HG02870 (cell line): ENCODE results near the gene CHST13.

Experiments
- ATAC-seq: cut with Tn5 transposase; IDR thresholded peaks from one replicate; pipeline ENCODE4 v1.9.1; 2021; ENCODE audit warnings: mild to moderate bottlenecking, moderate library complexity; ENCODE audit not compliant: unreplicated experiment

CHST13 gene

DNA sequence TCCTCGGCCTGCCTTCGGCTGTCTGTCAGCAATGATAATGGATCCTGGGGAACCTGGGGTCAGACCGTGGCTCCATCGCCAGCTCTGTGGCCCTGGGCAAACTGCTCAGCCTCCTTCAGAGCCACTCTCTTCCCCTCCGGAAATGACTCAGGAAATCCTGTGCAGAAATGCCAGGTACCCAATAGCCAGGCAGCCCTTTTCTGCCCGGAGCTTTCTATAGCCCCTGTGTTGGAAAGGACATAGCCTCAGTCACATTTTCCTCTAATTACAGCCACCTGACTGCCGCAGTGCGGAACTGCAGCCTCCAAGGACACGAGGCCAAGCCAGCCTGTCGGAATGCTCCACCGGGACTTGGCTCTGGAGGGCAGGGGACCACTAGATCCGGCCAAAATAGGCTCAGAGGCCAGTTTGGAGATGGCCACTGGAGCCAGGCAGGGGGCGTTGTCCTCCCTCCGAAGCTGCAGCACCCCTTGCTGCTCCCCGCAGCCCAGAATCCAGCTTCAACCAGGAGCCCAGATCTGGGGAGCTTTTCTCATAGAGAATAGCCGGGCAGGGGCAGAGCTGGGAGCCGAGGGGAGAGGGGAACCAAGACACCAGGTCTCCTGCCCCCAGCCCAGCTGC, 36.7 kb upstream of the CHST13 start:
- ATAC-seq: no peak

DNA sequence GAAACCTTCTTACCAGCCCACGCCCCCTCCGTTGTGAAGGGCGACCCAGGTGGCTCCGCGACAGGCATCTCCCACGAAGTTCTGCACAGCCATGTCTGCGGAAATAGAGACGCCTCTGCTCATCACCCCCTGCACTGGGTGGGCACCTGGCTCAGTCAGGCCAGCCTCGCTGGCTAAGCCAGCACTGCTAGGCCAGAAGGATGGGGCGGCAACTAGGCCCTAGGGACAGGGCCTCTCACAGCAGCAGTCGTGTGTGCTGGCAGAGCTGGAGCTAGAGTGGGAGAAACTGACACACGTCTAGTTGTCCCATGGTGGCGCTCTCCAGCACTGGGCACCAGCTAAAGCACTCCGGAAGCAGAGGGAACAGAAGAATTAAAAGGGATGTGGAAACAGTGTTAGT, 35.8 kb upstream of the CHST13 start:
- no peak for ATAC-seq

DNA sequence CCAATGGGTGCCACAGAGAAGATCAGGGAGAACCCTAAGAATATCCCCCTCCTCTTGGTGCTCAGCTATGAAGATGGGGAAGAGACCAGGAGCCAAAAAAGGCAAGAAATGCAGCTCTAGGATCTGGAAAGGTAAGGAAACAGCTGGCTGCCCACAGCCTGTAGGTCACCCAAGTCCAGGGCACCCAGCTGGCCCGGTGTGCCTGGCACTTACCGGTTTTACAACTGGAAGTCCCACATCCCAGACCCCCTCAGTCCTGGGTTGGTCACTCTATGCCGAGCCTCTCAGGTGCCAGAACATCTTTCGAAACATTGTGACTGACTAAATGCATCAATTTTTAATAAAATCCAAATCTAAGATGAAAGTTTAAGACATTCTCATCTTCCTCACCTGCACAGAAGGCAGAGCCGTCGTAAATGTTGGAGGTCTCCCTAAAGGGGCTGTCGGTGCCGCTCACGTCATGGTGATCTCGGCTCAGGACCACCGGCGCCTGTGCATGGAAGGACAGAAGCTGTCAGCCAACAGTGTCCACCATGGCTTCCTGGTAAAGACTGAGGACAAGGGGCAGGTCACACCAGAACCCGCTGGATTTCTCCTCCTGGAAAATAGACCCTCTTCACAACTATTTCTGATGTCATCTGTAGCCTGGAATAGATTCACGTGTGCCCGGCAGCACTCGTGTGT, 34.9 kb upstream of the CHST13 start:
- ATAC-seq: no peak

DNA sequence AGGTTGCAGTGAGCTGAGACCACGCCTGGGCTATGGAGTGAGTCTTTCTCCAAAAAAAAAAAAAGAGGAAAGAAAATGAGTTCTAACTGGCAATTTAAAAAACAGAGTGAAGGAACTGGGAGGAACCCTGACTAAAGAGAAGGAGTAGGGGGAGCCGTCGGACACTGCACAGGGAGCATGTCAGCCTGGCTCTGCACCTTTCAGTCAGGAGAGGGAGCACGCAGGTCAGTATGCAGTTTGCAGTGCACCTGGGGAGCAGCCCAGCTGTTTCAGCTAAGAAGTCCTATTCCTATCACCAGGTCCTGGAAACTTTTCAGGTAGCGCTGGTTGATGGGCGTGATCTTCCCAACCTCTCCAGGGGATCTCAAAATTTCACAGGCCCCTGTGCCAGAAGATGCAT, 33.3 kb upstream of the CHST13 start:
- no peak for ATAC-seq

DNA sequence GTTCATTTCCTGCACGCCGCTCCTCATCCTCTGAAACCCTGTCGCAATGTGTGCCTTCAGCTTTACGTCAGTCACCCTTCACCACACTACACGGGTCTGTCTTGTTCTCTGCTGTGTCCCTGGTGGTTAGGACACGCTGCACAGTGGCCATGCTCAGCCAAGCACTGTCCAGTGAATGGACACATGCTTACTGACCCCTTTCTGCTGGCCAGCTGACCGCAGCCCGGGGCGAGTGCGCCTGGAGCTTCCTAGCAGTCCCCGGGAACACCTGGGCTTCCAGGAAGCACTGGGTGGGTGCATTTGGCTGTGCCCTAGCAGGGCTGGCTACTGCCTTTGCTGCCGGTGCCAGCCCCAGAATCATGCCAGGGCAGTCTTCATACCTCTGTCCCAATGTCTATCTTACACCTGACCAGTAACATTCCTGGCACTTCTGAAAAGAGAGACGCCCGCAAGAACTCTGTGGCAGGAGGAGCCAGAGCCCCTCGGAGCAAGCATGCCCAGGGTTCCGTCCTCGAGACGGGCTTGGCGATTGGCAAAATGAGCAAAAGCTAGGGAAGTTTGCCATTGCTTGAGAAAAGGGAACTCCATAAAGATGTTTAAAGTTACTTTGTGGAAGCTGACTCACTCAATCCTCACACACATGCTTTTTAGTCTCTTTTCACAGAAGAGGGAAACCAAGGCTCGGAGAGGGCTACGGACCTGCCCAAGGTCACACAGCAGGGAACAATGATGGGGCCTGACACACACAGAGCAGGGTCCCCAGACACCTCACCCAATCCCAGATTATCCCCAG, 32.5 kb upstream of the CHST13 start:
- ATAC-seq: no peak

DNA sequence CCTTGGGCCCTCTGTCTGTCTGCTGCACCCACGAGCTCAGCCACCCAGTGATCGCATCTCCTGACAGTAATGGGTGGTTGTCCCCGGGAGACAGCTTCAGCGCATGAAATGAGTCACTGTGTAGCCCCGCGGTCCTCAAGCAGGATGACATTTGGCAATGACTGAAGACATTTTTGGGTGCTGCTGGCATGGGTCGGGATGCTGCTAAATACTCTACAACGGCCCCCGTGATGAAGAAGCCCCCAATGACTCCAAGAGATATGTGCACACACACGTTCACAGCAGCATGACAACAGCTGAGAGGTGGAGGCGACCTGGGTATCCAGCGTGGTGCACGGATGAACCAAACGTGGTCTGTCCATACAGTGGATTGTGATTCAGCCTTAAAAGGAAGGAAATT, 30.9 kb upstream of the CHST13 start:
- no peak for ATAC-seq

DNA sequence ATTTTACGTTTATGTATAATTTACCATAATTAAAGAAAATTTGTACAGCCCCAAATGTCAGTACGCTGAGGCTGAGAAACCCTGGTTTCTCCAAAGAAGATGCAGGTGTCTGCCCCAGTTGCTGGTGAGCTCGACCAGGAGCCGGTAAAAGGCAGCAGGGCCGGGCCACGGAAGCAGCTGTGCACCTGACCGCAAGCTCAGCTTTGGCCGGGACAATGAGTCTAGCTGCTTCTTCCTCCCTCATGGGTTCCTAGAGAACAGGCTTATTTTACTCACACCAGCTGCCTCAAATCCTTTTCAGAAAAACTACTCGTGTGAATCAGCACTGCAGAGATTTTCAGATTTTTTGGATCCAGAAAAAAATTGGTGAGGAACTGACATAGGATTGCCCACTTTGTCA, 30.2 kb upstream of the CHST13 start:
- no peak for ATAC-seq

DNA sequence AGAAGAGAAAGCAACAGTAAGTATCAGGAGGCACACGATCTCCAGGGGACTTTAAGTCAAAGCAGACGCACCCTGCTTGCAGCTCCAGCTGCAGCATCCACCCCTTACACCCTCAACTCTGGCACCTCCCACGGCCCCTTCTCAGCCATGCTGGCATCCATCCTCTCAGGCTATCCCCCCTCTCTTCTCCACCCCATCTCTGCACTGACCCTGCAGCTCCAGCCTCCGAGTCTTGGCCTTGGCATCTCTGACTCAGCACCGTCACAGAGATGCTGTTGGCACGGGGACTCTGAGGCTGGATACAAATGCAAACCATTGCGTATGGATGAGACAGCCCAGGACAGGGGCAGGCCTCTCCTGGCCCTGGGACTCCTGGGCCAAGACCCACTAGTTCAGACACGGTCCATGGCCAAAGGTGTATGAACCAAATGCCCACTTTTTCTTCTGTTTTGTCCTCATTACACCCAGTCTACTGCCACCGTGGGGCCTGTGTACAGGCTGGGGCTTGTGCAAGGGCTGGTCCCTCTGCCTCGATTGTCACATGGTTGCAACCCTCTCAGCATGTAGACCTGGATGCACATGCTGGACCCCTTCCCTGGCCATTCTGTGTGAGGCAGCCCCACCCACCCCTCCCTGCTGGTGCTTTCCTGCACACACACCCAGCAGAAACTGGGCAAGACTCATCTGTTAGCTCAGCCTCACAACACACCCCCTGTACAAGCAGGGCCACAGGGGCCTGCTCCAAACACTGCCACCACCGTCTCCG, 29.6 kb upstream of the CHST13 start:
- no peak for ATAC-seq

DNA sequence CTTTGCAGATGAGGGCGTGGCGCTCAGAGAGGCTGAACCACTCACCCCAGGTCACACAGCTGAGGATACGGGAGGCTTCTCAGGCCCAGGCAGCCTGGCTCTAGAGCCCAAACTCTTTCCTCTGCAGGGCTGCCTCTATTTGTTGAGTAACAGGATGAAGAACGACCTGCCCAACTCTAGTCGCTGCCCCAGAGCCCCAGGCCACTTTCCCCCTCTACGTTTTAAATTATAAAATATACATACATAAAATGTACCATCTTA, 29.1 kb upstream of the CHST13 start:
- no peak for ATAC-seq

DNA sequence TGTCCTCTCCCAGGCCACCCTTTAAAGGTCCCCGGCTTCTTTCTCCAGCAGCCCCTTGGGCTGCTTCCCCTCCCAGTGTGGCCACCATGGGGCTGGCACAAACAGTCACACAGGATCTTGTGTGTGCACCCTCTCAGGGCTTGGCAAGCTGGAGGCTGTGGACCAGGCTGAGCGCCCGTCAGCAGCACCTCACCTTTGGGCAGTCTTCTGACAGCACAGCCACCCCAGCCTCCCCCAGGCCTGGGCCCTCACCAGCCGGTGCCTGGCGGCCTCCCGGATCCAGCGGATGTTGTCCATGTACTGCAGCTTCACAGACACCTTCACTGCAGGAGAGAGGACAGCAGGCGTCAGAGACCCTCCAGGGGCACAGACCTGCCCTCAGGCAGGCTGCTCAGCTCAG, 28.2 kb upstream of the CHST13 start:
- ATAC-seq: no peak

DNA sequence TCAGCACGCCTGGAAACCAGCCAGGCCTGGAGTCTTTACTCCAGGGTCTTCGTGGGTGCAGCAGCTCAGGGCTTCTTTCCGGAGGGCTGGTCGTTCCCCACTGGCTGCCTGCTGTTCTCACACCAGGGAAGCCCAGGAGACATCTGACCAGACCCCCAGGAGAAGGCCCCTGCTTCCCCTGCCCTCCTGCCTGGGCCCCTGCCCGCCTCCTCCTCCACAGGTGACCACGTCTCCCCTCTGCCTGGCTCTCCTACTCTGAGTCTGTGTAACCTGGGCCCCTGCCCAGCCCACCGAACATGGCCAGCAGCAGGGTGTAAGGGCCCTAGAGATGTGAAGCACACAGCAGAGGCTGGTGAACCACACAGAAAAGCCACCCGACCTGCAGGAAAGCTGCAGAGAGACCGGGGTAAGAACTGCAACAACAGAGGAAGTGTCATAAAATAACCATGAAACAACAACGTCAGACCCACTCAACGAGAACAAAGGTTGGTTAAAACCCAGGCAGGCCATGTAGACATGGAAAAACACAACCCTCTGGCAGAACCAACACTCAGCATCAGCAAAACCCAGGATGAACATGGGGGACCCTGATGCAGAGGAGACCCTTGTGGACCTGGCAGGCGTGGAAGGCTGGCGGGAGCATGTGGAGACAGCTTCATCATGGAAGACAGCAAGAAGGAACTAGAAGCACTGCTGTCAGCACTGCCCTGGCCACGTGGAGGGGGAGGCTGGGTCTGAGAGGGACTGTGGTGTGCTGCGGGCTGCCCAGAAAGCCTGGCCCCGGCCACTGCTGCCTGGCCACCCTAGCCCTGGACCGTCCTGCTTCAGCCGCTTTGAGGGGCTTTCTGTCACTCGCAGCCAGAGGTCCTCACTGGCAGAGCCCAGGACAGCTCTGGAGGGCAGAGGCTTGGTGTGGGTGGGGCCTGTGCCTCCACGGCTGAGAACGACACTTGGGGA, 26.8 kb upstream of the CHST13 start:
- no peak for ATAC-seq

DNA sequence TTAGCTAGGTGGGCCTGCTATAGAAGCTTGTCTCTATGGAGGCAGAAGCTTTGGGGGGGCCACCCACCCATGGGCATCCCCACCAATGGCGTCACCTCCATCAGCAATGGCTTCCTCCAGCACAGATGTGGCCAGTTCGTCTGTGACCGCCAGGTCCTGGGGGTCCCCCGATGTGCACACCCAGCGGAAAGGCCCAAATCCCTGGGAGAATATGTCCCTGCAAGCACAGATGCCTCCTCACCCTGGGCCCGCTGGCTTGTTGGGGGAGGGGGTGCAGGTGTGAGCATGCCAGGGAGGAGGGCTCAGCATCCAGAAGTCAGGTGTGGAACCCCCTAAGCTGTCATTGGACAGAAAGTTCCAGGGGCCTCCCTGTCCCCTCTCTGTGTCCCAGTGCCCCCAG, 26.0 kb upstream of the CHST13 start:
- no peak for ATAC-seq

DNA sequence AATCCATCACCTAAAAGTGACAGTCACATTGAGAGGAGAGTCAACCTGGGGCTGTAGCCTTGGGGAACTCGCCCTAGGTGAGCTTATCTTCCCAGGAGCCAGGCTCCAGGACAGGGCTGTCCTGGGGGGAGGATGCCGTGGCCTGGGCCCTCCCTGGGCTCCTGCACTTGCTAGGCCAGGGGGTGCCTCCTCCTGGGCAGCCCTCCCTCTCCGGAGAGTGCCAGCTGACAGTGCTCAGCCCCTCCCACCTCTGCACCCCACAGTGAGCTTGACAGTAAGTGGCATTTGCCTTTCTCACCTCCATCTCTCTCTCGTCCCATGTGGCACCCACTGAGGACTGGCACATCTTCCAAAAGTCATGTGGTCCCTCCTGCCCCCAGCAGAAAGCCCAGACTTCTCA, 25.5 kb upstream of the CHST13 start:
- ATAC-seq: no peak

DNA sequence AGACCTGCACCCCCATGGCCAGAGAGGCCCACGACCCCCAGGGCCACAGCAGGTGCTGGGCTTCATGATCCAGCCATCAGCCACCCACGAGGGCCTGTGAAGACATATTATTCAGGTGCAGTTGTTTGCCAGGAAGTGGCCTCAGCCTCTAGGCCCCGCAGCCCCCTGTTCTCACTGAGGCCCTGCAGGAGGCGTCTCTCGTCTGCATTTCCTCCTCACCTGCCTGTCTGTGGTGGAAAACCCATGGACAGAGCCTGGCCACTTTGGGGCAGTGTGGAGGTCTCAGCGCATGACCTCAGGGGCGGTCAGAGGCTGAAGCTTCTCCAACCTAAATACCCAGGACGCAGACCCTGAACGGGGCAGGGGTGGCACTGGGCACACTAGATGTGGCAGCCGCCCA, 25.0 kb upstream of the CHST13 start:
- no peak for ATAC-seq

DNA sequence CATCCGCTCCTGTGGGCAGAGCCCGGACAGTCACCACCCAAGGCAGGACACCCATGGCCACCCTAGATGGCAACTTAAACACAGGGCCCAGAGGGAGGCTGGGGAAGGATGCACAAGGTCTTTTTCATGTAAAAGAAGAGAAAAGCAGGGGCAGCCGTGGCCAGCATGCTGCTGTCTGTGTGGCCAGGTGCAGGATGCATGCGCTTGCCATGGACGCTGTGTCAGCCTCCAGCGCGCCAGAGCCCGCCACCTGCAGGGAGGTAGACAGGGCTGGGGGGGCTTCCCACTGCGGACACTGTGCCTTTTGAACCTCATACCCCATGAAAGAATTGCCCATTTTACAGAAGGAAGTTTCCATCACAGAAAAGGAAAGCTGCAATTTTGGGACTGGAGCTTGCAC, 24.6 kb upstream of the CHST13 start:
- ATAC-seq: no peak

DNA sequence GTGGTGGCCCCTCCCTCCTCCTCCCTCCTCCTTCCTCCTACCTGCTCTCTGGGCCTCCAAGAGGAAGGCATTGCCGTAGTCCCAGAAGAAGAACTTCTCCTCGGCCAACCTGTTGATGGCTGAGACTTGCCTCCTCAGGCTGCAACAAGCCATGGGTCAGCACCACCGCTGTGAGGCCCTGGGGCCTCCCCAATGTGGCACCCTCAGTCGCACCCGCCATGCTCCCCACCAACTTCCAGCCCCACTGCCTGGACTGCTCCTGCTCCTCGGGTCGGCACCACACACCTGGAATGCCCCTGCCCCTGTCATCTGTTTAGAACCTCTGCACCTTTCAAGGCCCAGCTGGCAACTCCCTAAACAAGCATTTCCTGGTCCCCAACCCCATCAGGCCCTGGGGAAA, 23.9 kb upstream of the CHST13 start:
- ATAC-seq: no peak

DNA sequence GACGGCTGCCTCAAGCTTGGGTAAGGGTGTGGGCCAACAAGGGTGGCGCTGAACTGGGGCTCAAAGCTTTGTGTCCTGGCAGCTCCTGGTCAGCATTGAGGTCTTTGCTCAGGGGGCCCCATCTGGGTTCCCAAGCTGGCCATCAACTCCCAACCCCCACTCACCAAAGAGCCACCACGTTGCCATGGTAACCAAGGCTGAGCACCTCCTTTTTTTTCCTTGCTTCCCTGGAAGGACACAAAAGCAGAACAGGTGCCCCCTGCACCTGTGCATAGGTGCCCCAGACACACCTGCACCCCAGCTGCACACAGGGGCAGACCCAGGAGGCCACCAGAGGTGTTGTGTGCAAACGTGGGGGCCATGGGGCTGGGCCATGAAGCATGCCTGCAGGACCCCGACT, 22.9 kb upstream of the CHST13 start:
- no peak for ATAC-seq

DNA sequence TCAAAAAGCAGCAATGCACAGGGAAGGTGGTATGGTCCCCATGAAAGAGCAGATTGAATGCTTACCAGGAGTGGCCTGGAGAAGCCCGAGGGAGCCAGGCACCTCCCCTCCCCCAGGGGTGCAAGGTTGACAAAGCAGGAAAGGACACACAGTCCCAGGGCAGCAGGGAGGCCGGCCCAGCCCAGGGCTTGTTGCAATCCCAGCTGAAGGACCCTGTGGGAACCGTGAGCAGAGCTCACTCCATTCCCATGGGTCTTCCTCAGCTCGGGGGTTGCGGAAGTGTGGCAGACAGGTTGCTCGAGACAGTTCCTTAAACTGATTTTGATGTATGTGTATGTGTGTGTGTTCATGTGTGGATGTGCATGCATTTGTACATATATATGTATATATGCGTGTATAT, 22.2 kb upstream of the CHST13 start:
- no peak for ATAC-seq

DNA sequence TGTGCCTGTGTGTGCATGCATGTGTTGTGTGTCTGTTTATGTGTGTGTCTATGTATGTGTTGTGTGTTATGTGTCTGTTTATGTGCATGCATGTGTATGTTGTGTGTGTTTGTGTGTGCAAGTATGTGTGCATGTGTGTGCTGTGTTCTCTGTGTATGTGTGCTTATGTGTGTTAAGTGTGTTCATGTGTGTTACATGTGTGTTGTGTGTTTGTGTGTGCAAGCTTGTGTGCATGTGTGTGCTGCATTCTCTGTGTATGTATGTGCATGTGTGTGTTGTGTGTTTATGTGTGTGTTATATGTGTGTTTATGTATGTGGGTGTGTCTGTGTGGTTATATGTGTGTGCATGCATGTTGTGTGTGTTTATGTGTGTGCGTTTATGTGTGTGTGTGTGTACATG, 21.3 kb upstream of the CHST13 start:
- ATAC-seq: no peak

DNA sequence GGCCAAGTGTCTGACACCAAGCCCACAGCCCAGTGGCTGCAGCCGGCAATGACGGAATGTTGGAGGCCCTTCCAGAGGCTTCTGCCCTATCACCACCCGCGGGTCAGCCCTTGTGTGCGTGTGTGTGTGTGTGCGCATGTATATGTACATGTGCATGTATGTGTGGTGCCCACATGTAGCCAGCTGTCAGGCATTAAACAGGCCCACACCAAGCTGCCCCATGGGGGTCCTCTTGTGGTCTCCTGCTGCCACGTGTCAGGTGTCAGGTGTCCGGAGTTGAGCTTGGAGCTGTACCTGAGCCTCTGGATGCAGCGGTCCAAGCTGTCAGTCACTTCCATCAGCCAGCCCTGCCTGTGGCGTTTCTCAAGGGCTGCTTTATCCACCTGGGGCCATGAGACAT, 20.3 kb upstream of the CHST13 start:
- ATAC-seq: no peak

DNA sequence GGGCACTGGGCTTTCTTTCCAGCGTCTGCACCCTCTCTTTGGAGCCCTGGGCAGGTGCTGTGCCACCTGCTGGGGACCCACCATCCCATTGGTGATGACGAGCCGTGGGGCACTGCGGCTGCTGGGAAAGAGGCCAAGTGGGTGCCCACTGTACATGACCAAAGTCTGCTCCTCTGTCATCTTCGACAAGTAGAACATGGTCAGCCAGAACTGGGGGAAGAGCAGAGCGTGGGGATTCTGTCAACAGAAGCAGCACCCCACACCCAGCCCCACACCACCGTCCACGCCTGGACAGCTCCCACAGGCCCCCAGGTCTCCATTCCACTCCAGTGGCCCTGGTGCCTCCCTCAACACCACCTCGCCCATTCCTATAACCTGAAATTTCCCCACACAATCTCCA, 16.1 kb upstream of the CHST13 start:
- ATAC-seq: no peak
